ENCODE measurements around the gene LMO4.

LMO4 gene

GRCh38 chr1:87305151-87305550, 23.5 kb upstream of the LMO4 start:
- no peak for DNase-seq (ENCODE audit: extremely low spot score)
- CTCF ChIA-PET, result interaction anchor here (1.1 to 2.4 kb wide), 2 partner anchors 12 to 20 kb away, joined by 3 to 13 read pairs; no protein-coding TSS in a partner anchor
- TF ChIP-seq CTCF (IDR thresholded peaks at IDR 0.05; ENCODE audit: control extremely low read depth, extremely low read depth, low read depth, missing control alignments), result no peak
- POLR2A ChIA-PET, result no interaction called here

- DNase-seq (ENCODE audit: extremely low spot score), result no peak
- TF ChIP-seq CTCF (IDR thresholded peaks at IDR 0.05; ENCODE audit: control extremely low read depth, extremely low read depth, low read depth, missing control alignments), result no peak
- CTCF ChIA-PET, result interaction anchor here (2.4 kb wide), 1 partner anchor 13 kb away, joined by 13 read pairs; no protein-coding TSS in a partner anchor
- POLR2A ChIA-PET, result no interaction called here
These were observed 22.9 kb upstream of the LMO4 start for GRCh38 chr1:87305762-87306161.

- POLR2A ChIA-PET, result no interaction called here
- no peak for TF ChIP-seq CTCF (IDR thresholded peaks at IDR 0.05; ENCODE audit: control extremely low read depth, extremely low read depth, low read depth, missing control alignments)
- CTCF ChIA-PET, result interaction anchor here (1.9 kb wide), 1 partner anchor 8 kb away, joined by 5 read pairs; no protein-coding TSS in a partner anchor
- no peak for DNase-seq (ENCODE audit: extremely low spot score)
These were observed 21.4 kb upstream of the LMO4 start for GRCh38 chr1:87307306-87307705.

GRCh38 chr1:87307931-87308330, 20.7 kb upstream of the LMO4 start:
- no peak for TF ChIP-seq CTCF (IDR thresholded peaks at IDR 0.05; ENCODE audit: control extremely low read depth, extremely low read depth, low read depth, missing control alignments)
- ChIA-PET CTCF (interaction anchor here (1.9 kb wide), 1 partner anchor 8 kb away, joined by 5 read pairs; no protein-coding TSS in a partner anchor), POLR2A (no interaction called here)
- DNase-seq (ENCODE audit: extremely low spot score), result no peak

- CTCF ChIA-PET, result interaction anchor here (1.5 to 2.1 kb wide), 2 partner anchors 9 to 12 kb away, joined by 6 to 9 read pairs; no protein-coding TSS in a partner anchor
- POLR2A ChIA-PET, result no interaction called here
- no peak for DNase-seq (ENCODE audit: extremely low spot score)
- TF ChIP-seq CTCF (IDR thresholded peaks at IDR 0.05; ENCODE audit: control extremely low read depth, extremely low read depth, low read depth, missing control alignments), result no peak
These were observed 14.6 kb upstream of the LMO4 start for GRCh38 chr1:87314091-87314490.

GRCh38 chr1:87318056-87318650, 10.5 kb upstream of the LMO4 start:
- no peak for DNase-seq (ENCODE audit: extremely low spot score)
- ChIA-PET CTCF (no interaction called here), POLR2A (no interaction called here)

More at GRCh38 chr1:87318056-87318650, 10.5 kb upstream of the LMO4 start:
- TF ChIP-seq CTCF (IDR thresholded peaks at IDR 0.05; ENCODE audit: control extremely low read depth, extremely low read depth, low read depth, missing control alignments), result no peak

Data from GM10248 (cell line).